ENCODE measurements around the gene PRRX1. TPM values are rescaled to one million over a fixed set of nuclear protein-coding genes. Genes with fewer than 3 reads are reported as not detected.

Gene PRRX1
- total RNA-seq, 2 experiments from 2014 or later, result not detected

GRCh38 chr1:170707959-170708655, 44.2 kb downstream of the PRRX1 start:
- no peaks in the 10 kb centered on the region for H3K4me1 Mint-ChIP-seq
- intact Hi-C loops (cut with DNase I, micrococcal nuclease), result no loop called here

DNA sequence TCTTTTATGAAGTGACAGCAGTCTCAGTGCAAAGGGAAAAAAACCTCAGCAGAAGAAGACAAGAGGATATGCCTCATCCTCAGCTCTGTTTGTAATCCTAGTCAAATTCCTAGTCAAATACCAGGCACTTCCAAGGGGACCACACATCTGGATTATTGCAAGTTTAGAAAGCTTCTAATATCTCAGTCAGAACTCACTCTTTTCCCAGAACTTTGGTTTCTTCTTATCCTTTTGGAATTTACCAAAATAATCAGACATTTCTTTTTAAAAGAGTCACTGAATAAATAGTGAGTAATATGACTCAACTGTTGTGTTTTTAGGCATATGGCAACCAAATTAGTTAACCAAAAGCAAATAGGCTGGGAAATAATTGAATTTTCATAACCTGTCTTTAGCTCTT, 47.8 kb downstream of the PRRX1 start:
- Mint-ChIP-seq H3K9me3 (ENCODE audit: low read depth) (no peaks in the 10 kb centered on the region), H3K36me3 (ENCODE audit: low read depth) (no peaks in the 10 kb centered on the region), H3K4me1 (no peaks in the 10 kb centered on the region), H3K4me3 (no peak overlapping the region), H3K27me3 (peaks cover 15% of the 10 kb centered on the region), H3K27ac (no peak overlapping the region)
- no peak for ATAC-seq
- no peak for DNase-seq
- POLR2A ChIA-PET, result no interaction called here
- CTCF ChIA-PET, result interaction anchor here (1.1 to 1.9 kb wide), 2 partner anchors 21 to 23 kb away, joined by 4 to 6 read pairs; no protein-coding TSS in a partner anchor
- intact Hi-C loops (cut with DNase I, micrococcal nuclease), result loop anchor here in 1 of 2 experiments (5.0 kb wide), 1 partner anchor 49 kb away; the partner anchor contains the start of gene PRRX1

More at GRCh38 chr1:170707959-170708655, 44.2 kb downstream of the PRRX1 start:
- ChIA-PET POLR2A (no interaction called here), CTCF (no interaction called here)
- no peaks in the 10 kb centered on the region for H3K9me3 Mint-ChIP-seq (ENCODE audit: low read depth)
- H3K4me3 Mint-ChIP-seq, result no peak overlapping the region
- no peaks in the 10 kb centered on the region for H3K36me3 Mint-ChIP-seq (ENCODE audit: low read depth)
- ATAC-seq (peak; percentile 71), DNase-seq (peak; percentile 10)
- peaks cover 11% of the 10 kb centered on the region for H3K27me3 Mint-ChIP-seq
- H3K27ac Mint-ChIP-seq, result no peak overlapping the region

DNA sequence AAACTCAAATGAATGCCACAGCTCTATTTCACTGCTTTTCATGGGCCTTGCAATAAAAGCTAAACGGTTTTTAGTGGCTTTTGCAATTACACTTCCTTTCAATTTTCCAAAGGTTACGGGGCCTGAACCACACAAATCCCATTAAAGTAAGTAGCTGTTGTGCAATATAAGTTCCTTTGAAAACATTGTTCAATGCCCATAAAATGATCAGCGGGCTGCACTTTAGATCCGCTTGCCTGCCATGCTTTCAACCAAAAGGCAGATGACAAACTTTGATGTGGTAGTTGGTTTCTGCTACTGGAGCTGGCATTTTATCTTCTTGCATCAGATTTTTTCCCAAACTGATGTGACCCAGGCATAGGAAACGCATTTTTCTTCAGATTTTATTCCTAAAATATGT, 50.2 kb downstream of the PRRX1 start:
- CTCF ChIA-PET, result no interaction called here
- Mint-ChIP-seq H3K36me3 (ENCODE audit: low read depth) (no peaks in the 10 kb centered on the region), H3K27ac (no peak overlapping the region), H3K9me3 (ENCODE audit: low read depth) (no peaks in the 10 kb centered on the region), H3K27me3 (peaks cover 12% of the 10 kb centered on the region), H3K4me3 (no peak overlapping the region), H3K4me1 (no peaks in the 10 kb centered on the region)
- ATAC-seq (no peak), DNase-seq (no peak)
- intact Hi-C loops (cut with DNase I, micrococcal nuclease), result loop anchor here in 1 of 2 experiments (5.0 kb wide), 1 partner anchor 52 kb away; the partner anchor contains the start of gene PRRX1
- POLR2A ChIA-PET, result interaction anchor here (0.7 kb wide), 1 partner anchor 73 kb away, joined by 3 read pairs; no protein-coding TSS in a partner anchor

DNA sequence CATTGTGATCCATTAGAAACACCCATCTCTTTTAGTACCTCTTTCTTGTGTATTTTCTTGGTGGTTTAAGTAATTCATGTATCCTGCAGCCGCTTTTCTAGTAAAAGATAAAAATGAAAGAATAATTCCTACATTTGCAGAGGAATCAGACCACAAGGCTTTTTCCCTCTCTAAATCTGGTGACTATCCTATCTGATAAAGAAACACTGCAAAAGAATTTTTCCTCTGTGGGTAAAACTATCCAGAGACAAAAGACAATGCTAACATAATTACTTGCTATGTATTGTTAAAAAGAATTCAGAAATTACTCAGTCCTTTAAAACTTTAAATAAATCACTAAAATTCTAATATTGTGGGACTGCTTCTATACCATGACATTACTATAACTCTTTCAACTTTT, 51.0 kb downstream of the PRRX1 start:
- intact Hi-C loops (cut with DNase I, micrococcal nuclease), result loop anchor here in 1 of 2 experiments (5.0 kb wide), 1 partner anchor 53 kb away; the partner anchor contains the start of gene PRRX1
- no peak overlapping the region for H3K27ac Mint-ChIP-seq
- no peaks in the 10 kb centered on the region for H3K9me3 Mint-ChIP-seq (ENCODE audit: low read depth)
- H3K27me3 Mint-ChIP-seq, result peaks cover 12% of the 10 kb centered on the region
- POLR2A ChIA-PET, result no interaction called here
- no peak for DNase-seq
- H3K4me3 Mint-ChIP-seq, result no peak overlapping the region
- no peaks in the 10 kb centered on the region for H3K36me3 Mint-ChIP-seq (ENCODE audit: low read depth)
- ATAC-seq, result no peak
- CTCF ChIA-PET, result no interaction called here
- no peaks in the 10 kb centered on the region for H3K4me1 Mint-ChIP-seq

DNA sequence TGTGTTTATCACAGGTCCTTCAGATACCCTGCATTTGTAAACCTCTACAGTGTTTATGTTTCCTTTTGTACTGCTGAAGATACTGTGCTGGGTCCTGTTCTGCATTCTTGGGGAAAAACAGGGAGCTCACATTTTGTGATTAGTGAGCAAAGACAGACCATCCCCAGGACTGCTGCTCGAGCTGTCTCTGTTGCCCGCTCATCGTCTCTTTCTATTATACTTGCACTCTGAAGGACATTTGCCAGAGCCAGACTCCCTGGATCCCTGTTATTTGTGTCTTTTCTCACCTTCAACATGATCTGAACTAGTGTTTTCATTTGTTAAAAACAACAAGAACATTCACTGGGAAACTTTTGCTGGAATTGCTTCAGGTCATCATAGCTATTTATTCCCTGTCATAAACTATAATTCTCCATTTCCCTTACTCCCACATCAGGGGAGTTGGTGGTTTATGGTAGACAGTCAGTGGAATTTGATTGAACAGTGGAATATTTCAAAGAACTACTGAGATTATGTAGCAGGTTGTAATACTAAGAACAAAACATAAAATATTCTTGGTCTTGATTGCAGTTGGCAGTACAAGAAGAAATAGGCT, 53.0 kb downstream of the PRRX1 start:
- Mint-ChIP-seq H3K9me3 (ENCODE audit: low read depth) (no peaks in the 10 kb centered on the region), H3K4me1 (no peaks in the 10 kb centered on the region), H3K27ac (no peak overlapping the region), H3K4me3 (no peak overlapping the region), H3K36me3 (ENCODE audit: low read depth) (no peaks in the 10 kb centered on the region), H3K27me3 (peaks cover 16% of the 10 kb centered on the region)
- POLR2A ChIA-PET, result no interaction called here
- CTCF ChIA-PET, result no interaction called here
- DNase-seq (no peak), ATAC-seq (no peak)
- intact Hi-C loops (cut with DNase I, micrococcal nuclease), result no loop called here

DNA sequence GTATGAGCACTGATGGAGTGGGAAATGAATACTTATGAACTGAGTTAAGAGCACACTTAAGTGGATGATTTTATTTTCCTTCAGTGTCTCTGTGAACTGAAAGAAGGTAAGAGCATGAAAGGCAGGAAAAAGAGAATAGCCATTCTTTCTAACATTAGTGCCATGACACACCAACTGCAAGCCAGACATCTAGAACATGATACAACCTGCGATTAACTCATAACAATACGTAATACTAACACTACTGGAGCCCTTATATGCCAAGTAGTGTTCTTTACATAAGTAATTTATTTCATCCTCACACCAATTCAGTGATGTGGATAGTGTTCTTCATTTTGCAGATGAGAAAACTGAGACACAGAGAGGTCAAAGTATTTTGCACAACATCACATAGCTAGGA, 56.7 kb downstream of the PRRX1 start:
- Mint-ChIP-seq H3K27me3 (peaks cover 14% of the 10 kb centered on the region), H3K36me3 (ENCODE audit: low read depth) (no peaks in the 10 kb centered on the region), H3K4me3 (no peak overlapping the region), H3K27ac (no peak overlapping the region), H3K9me3 (ENCODE audit: low read depth) (no peaks in the 10 kb centered on the region), H3K4me1 (no peaks in the 10 kb centered on the region)
- no peak for ATAC-seq
- CTCF ChIA-PET, result interaction anchor here (0.6 kb wide), 1 partner anchor 31 kb away, joined by 3 read pairs; no protein-coding TSS in a partner anchor
- DNase-seq, result no peak
- intact Hi-C loops (cut with DNase I, micrococcal nuclease), result no loop called here
- POLR2A ChIA-PET, result no interaction called here

GRCh38 chr1:170721621-170722020, 57.7 kb downstream of the PRRX1 start:
- ChIA-PET POLR2A (no interaction called here), CTCF (no interaction called here)
- Mint-ChIP-seq H3K36me3 (ENCODE audit: low read depth) (no peaks in the 10 kb centered on the region), H3K9me3 (ENCODE audit: low read depth) (no peaks in the 10 kb centered on the region), H3K4me3 (no peak overlapping the region), H3K4me1 (no peaks in the 10 kb centered on the region), H3K27me3 (peaks cover 13% of the 10 kb centered on the region), H3K27ac (no peak overlapping the region)
- DNase-seq, result no peak
- no peak for ATAC-seq
- intact Hi-C loops (cut with DNase I, micrococcal nuclease), result no loop called here

DNA sequence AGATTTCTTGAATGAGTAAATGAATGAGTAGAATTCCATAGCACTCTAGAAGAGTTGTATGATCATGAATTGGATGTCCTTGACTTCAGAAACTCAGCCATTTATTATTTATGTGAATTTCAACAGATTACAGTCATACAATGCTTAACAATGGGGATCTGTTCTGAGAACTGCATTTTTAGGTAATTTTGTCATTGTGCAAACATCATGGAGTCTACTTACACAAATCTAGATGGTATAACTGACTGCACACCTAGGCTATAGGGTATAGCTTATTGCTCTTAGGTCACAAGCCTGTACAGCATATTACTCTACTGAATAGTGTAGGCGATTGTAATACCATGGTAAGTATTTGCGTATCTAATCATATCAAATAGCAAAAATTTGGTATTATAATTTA, 59.6 kb downstream of the PRRX1 start:
- ATAC-seq, result no peak
- Mint-ChIP-seq H3K4me1 (no peaks in the 10 kb centered on the region), H3K36me3 (ENCODE audit: low read depth) (no peaks in the 10 kb centered on the region), H3K27me3 (peaks cover 14% of the 10 kb centered on the region), H3K9me3 (ENCODE audit: low read depth) (no peaks in the 10 kb centered on the region), H3K4me3 (no peak overlapping the region), H3K27ac (no peak overlapping the region)
- intact Hi-C loops (cut with DNase I, micrococcal nuclease), result no loop called here
- DNase-seq, result no peak
- ChIA-PET POLR2A (no interaction called here), CTCF (no interaction called here)

GRCh38 chr1:170725326-170725725, 61.4 kb downstream of the PRRX1 start:
- CTCF ChIA-PET, result no interaction called here
- ATAC-seq, result no peak
- no peak overlapping the region for H3K27ac Mint-ChIP-seq
- no peak for DNase-seq
- intact Hi-C loops (cut with DNase I, micrococcal nuclease), result no loop called here
- H3K36me3 Mint-ChIP-seq (ENCODE audit: low read depth), result no peaks in the 10 kb centered on the region
- H3K4me3 Mint-ChIP-seq, result no peak overlapping the region
- no peaks in the 10 kb centered on the region for H3K4me1 Mint-ChIP-seq
- no peaks in the 10 kb centered on the region for H3K9me3 Mint-ChIP-seq (ENCODE audit: low read depth)
- POLR2A ChIA-PET, result no interaction called here
- peaks cover 16% of the 10 kb centered on the region for H3K27me3 Mint-ChIP-seq

GRCh38 chr1:170727963-170728362, 64.0 kb downstream of the PRRX1 start:
- intact Hi-C loops (cut with DNase I, micrococcal nuclease), result no loop called here
- ChIA-PET CTCF (interaction anchor here (1.5 kb wide), 1 partner anchor 38 kb away, joined by 3 read pairs; no protein-coding TSS in a partner anchor), POLR2A (no interaction called here)
- no peak for ATAC-seq
- Mint-ChIP-seq H3K9me3 (ENCODE audit: low read depth) (no peaks in the 10 kb centered on the region), H3K4me3 (no peak overlapping the region), H3K27ac (no peak overlapping the region), H3K4me1 (no peaks in the 10 kb centered on the region), H3K27me3 (peaks cover 6% of the 10 kb centered on the region), H3K36me3 (ENCODE audit: low read depth) (no peaks in the 10 kb centered on the region)
- no peak for DNase-seq

- H3K27me3 Mint-ChIP-seq, result peaks cover 9% of the 10 kb centered on the region
- DNase-seq, result no peak
- H3K9me3 Mint-ChIP-seq (ENCODE audit: low read depth), result no peaks in the 10 kb centered on the region
- H3K4me3 Mint-ChIP-seq, result no peak overlapping the region
- no peak for ATAC-seq
- H3K27ac Mint-ChIP-seq, result no peak overlapping the region
- intact Hi-C loops (cut with DNase I, micrococcal nuclease), result no loop called here
- POLR2A ChIA-PET, result no interaction called here
- H3K4me1 Mint-ChIP-seq, result no peaks in the 10 kb centered on the region
- CTCF ChIA-PET, result interaction anchor here (0.5 kb wide), 1 partner anchor 35 kb away, joined by 3 read pairs; no protein-coding TSS in a partner anchor
- H3K36me3 Mint-ChIP-seq (ENCODE audit: low read depth), result no peaks in the 10 kb centered on the region
Measured at GRCh38 chr1:170729225-170730002, 65.5 kb downstream of the PRRX1 start.
